ENCODE data around the gene DNAJC22. TPM values are rescaled to one million over a fixed set of nuclear protein-coding genes. Genes with fewer than 3 reads are reported as not detected.

Gene DNAJC22
- total and polyA plus RNA-seq, 2 donors from 2014 or later = 15.1 to 16.2 TPM

- FAIRE-seq (no peak), DNase-seq (peak in 1 of 5 donors; percentile 42)
- H3K9ac ChIP-seq (ENCODE audit: low read length in 3 of 3) = no peak overlapping the region
- H3K27ac ChIP-seq (ENCODE audit: low read depth in 2 of 2, low read length in 2 of 2) = no peak overlapping the region
- no peak overlapping the region for H3K4me3 ChIP-seq (ENCODE audit: low read length in 3 of 3)
- no peaks in the 10 kb centered on the region for H3K36me3 ChIP-seq (ENCODE audit: control insufficient read depth in 2 of 3, insufficient read depth in 3 of 3, low read length in 3 of 3)
- H3K4me1 ChIP-seq (ENCODE audit: control insufficient read depth in 2 of 3, insufficient read depth in 2 of 3, low read depth in 1 of 3, low read length in 3 of 3) = peaks cover 0 to 8% (median 0%) of the 10 kb centered on the region in 3 donors
- H3K9me3 ChIP-seq (ENCODE audit: control insufficient read depth in 2 of 3, insufficient read depth in 1 of 3, low read length in 3 of 3) = no peaks in the 10 kb centered on the region
- peaks cover 24% of the 10 kb centered on the region for H3K27me3 ChIP-seq (ENCODE audit: control insufficient read depth, insufficient read depth, low read length)
- TF ChIP-seq CTCF (IDR thresholded peaks at IDR 0.05; ENCODE audit: borderline replicate concordance, extremely low read depth, insufficient read depth) = no peak
- intact Hi-C loops (cut with DNase I) = no loop called here
Measured at GRCh38 chr12:49334681-49335080, 12.0 kb upstream of the DNAJC22 start.

GRCh38 chr12:49335118-49335954 lies 11.4 kb upstream of the DNAJC22 start:
- no peak for TF ChIP-seq CTCF (IDR thresholded peaks at IDR 0.05; ENCODE audit: borderline replicate concordance, extremely low read depth, insufficient read depth)
- no peak overlapping the region for H3K27ac ChIP-seq (ENCODE audit: low read depth in 2 of 2, low read length in 2 of 2)
- FAIRE-seq = no peak
- intact Hi-C loops (cut with DNase I) = no loop called here
- H3K4me3 ChIP-seq (ENCODE audit: low read length in 3 of 3) = no peak overlapping the region
- H3K9ac ChIP-seq (ENCODE audit: low read length in 3 of 3) = no peak overlapping the region
- no peaks in the 10 kb centered on the region for H3K9me3 ChIP-seq (ENCODE audit: control insufficient read depth in 2 of 3, insufficient read depth in 1 of 3, low read length in 3 of 3)
- peaks cover 0 to 8% (median 0%) of the 10 kb centered on the region in 3 donors for H3K4me1 ChIP-seq (ENCODE audit: control insufficient read depth in 2 of 3, insufficient read depth in 2 of 3, low read depth in 1 of 3, low read length in 3 of 3)
- peaks cover 24% of the 10 kb centered on the region for H3K27me3 ChIP-seq (ENCODE audit: control insufficient read depth, insufficient read depth, low read length)
- peak in 1 of 5 donors; percentile 5 for DNase-seq
- H3K36me3 ChIP-seq (ENCODE audit: control insufficient read depth in 2 of 3, insufficient read depth in 3 of 3, low read length in 3 of 3) = no peaks in the 10 kb centered on the region

GRCh38 chr12:49335955-49336644 lies 10.6 kb upstream of the DNAJC22 start:
- intact Hi-C loops (cut with DNase I) = no loop called here
- TF ChIP-seq CTCF (IDR thresholded peaks at IDR 0.05; ENCODE audit: borderline replicate concordance, extremely low read depth, insufficient read depth) = no peak
- no peak overlapping the region for H3K9ac ChIP-seq (ENCODE audit: low read length in 3 of 3)
- no peaks in the 10 kb centered on the region for H3K9me3 ChIP-seq (ENCODE audit: control insufficient read depth in 2 of 3, insufficient read depth in 1 of 3, low read length in 3 of 3)
- H3K36me3 ChIP-seq (ENCODE audit: control insufficient read depth in 2 of 3, insufficient read depth in 3 of 3, low read length in 3 of 3) = no peaks in the 10 kb centered on the region
- no peak for FAIRE-seq
- peaks cover 24% of the 10 kb centered on the region for H3K27me3 ChIP-seq (ENCODE audit: control insufficient read depth, insufficient read depth, low read length)
- no peak overlapping the region for H3K27ac ChIP-seq (ENCODE audit: low read depth in 2 of 2, low read length in 2 of 2)
- peaks cover 0 to 8% (median 0%) of the 10 kb centered on the region in 3 donors for H3K4me1 ChIP-seq (ENCODE audit: control insufficient read depth in 2 of 3, insufficient read depth in 2 of 3, low read depth in 1 of 3, low read length in 3 of 3)
- peak in 2 of 5 donors; percentile 54 to 73 for DNase-seq
- H3K4me3 ChIP-seq (ENCODE audit: low read length in 3 of 3) = no peak overlapping the region
